Right cardiac atrium (tissue), 5 donors: ENCODE measurements around the gene IL15RA. TPM values are rescaled to one million over a fixed set of nuclear protein-coding genes. Genes with fewer than 3 reads are reported as not detected.

Experiments used
- ATAC-seq, 2 donors: fragments of 200-7000 bp; cut with Tn5 transposase; one replicate each; pipeline versions ENCODE4 v1.8.0 to v1.9.1; 2020; ENCODE audit warnings: moderate library complexity in 2 of 2, mild to moderate bottlenecking in 1 of 2
- DNase-seq, 3 donors: peaks; one replicate each; pipeline ENCODE4 v3.0.0-alpha.2; 2020
- H3K27ac ChIP-seq: one replicate; pipeline ENCODE4 v1.5.1; 2013; ENCODE audit warnings: mild to moderate bottlenecking, low read length, control low read depth, moderate library complexity
- H3K27me3 ChIP-seq: one replicate; pipeline ENCODE4 v1.6.1; 2013; ENCODE audit not compliant: control insufficient read depth, insufficient read depth
- H3K4me1 ChIP-seq: one replicate; pipeline ENCODE4 v1.6.1; 2013; ENCODE audit warnings: low read length; ENCODE audit not compliant: control insufficient read depth, insufficient read depth
- H3K4me3 ChIP-seq: one replicate; pipeline ENCODE4 v1.5.1; 2013; ENCODE audit warnings: low read length, control low read depth
- H3K9me3 ChIP-seq: one replicate; pipeline ENCODE4 v1.6.1; 2013; ENCODE audit warnings: low read length; ENCODE audit not compliant: control insufficient read depth
- WGBS: extraction: QIAGEN DNeasy Blood & Tissue Kit; methylation state at CpG from one replicate; pipeline ENCODE4 v1.1.7; 2013; 5-methylcytosine and 5-hydroxymethylcytosine counted together
- intact Hi-C, 4 donors: fragments of 100-400 bp; cut with DNase I; formaldehyde crosslinking; loops; one replicate each; pipeline versions ENCODE4 v1.11.0 to v1.14.0; 2022 to 2023
- long read RNA-seq, 4 donors: library from polyadenylated mRNA; unstranded; transcript quantifications; one replicate each; pipeline ENCODE4 v2.0.0, GENCODE V29; 2020 to 2021
- polyA plus RNA-seq: library from polyadenylated mRNA; stranded (reverse); fragments of 200-250 nt; gene quantifications from one replicate; pipeline ENCODE4 v1.2.3, GENCODE V29; 2013
- total RNA-seq, 4 donors: library from RNA; stranded (reverse); fragmentation: NEBNext Ultra II Directional; extraction: Animal tissue kit (Norgen Biotek cat#: 25700); gene quantifications; one replicate each; pipeline ENCODE4 v1.2.1, GENCODE V29; 2021
- donor health status: healthy with polysubstance abuse.
- donor health status: DM: no; HTN: yes; CAD: no.
- donor health status: DM: no; HTN: no; CAD: no.
- donor health status: DM: no; HTN: yes; CAD: no; lungs with severe emphysema.
- donor health status: DM: yes; HTN: yes; CAD: no.

Gene IL15RA, protein sequence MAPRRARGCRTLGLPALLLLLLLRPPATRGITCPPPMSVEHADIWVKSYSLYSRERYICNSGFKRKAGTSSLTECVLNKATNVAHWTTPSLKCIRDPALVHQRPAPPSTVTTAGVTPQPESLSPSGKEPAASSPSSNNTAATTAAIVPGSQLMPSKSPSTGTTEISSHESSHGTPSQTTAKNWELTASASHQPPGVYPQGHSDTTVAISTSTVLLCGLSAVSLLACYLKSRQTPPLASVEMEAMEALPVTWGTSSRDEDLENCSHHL
- total RNA-seq (10 to 100 TPM; 11.8 to 19.7 (median 15.8) TPM), polyA plus RNA-seq (13.9 TPM)
- long read RNA-seq, donor 1, transcript IL15RA-204 (7 exons, 1,626 nt) = major isoform, 15 of 33 reads
- long read RNA-seq, donor 1, partial matches to known transcripts = 4 of 33 reads
- long read RNA-seq, donor 1, other reads (novel, unspliced or antisense) = 10 of 33 reads
- long read RNA-seq, donor 2, partial matches to known transcripts = 0 of 9 reads
- long read RNA-seq, donor 2, other reads (novel, unspliced or antisense) = 3 of 9 reads
- long read RNA-seq, donor 3, transcript IL15RA-215 (6 exons, 1,037 nt) = major isoform, 12 of 62 reads
- long read RNA-seq, donor 3, transcript IL15RA-204 (7 exons, 1,626 nt) = minor isoform, 8 of 62 reads
- long read RNA-seq, donor 3, partial matches to known transcripts = 3 of 62 reads
- long read RNA-seq, donor 3, other reads (novel, unspliced or antisense) = 23 of 62 reads
- long read RNA-seq, donor 4, partial matches to known transcripts = 0 of 4 reads
- long read RNA-seq, donor 4, other reads (novel, unspliced or antisense) = 1 of 4 reads

DNA sequence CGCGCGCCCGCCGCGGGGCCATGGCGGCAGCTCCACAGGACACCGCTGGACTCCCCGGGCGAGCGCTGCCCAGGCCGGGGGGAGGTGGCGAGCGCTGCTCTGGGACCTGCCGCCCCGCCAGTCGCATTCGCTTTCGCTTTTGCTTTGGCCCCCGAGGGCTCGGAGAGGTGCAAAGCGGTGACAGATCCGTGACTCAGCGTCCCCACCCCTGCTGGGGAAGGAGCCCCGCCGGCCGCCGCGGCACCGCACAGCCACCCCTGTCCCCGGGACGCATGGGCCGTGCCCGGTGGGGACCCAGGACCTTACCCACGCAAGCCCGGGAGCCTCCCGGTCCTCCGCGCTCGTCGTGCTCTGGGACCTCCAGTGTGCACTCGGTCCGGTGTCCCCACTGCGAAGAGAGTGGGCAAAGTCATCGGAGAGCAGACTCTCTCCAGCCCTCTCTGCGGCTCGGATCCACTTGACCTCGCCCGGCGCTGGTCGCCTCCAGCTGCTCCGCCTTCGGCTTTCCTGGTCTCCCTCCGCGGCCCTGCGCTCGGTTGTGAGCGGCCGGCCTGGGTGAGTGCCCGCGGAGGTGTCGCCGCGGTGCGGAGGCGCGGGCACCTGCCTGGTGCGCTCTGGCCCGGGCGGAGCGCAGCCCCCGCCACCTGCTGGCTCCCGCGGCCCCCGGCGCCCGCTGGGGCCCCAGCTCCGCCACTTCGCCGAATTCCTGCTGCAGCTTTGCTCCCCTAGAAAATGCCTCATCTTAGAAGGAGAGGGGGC is at the start of gene IL15RA:
Gene IL15RA, minus strand, starts transcription at position 73 of the 759 bp plus-strand sequence. Its CDS starts 51 bp downstream, at position 22.
- DNase-seq = peak; percentile 81 to 92 (median 89)
- Histone ChIP-seq H3K9me3 (no peaks in the 10 kb centered on the region), H3K27me3 (no peaks in the 10 kb centered on the region), H3K4me3 (peak within 1 kb of the TSS; percentile 62), H3K27ac (peak within 1 kb of the TSS; percentile 56), H3K4me1 (no peaks in the 10 kb centered on the region)
- intact Hi-C loops = no loop called here
- under 1% methylated on average over 80 of the region's 80 CpGs for WGBS
- peak; percentile 82 to 86 for ATAC-seq

DNA sequence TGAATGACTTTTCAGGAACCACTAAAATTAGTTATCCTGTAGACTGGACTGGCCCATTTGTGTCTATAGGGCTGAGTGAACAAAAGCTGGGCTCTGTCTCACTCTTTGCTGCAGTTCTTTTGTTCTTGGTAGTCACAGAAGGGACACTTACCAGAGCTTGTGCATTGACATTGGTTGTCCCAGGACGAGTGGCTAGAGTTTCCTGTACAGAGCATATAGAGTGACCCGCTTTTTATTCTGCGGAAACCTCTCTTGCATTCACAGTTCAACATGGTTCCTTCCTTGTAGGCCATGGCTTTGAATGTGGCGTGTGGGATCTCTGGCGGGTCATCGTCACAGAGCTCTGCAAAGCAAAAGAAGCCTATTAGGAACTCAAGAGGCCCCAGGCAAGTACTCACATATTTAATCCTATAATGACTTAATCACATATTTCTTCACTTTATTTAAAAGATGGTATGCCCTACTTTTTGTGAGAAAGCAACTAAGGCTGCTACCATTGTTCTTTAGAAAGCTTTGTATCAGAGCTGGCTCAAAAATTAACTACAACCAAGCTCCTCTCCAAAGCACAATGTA is 48.4 kb upstream of the IL15RA start:
- H3K4me3 ChIP-seq = no peak overlapping the region
- DNase-seq (no peak), ATAC-seq (no peak)
- no peak overlapping the region for H3K27ac ChIP-seq
- H3K27me3 ChIP-seq = peaks cover 2% of the 10 kb centered on the region
- no peaks in the 10 kb centered on the region for H3K4me1 ChIP-seq
- WGBS = 93% methylated on average over 6 of the region's 6 CpGs
- intact Hi-C loops = no loop called here
- no peaks in the 10 kb centered on the region for H3K9me3 ChIP-seq

DNA sequence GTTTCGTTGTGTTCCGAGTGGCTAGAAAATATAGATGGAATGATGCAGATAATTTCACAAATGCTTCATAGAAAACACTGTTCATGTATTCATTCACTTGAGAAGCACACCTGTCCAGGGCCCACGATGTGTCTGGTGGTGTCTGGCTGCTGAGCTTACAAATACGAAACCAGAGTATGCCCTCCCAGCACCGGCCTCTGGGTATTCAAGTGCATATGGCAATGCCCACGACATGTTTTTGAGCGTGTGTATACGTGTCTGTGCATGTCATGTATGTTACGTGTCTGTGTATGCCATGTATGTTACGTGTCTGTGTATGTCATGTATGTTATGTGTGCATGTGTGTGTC is 47.0 kb upstream of the IL15RA start:
- ATAC-seq = no peak
- Histone ChIP-seq H3K27me3 (peaks cover 2% of the 10 kb centered on the region), H3K4me3 (no peak overlapping the region), H3K9me3 (no peaks in the 10 kb centered on the region), H3K27ac (no peak overlapping the region), H3K4me1 (no peaks in the 10 kb centered on the region)
- DNase-seq = no peak
- intact Hi-C loops = no loop called here
- WGBS = 90% methylated on average over 10 of the region's 10 CpGs

- no peak overlapping the region for H3K27ac ChIP-seq
- DNase-seq = no peak
Measured at GRCh38 chr10:6023661-6024333, 46.5 kb upstream of the IL15RA start.

GRCh38 chr10:6022660-6023059 is 45.3 kb upstream of the IL15RA start:
- 44% methylated on average over 3 of the region's 3 CpGs for WGBS
- ATAC-seq (peak in 1 of 2 donors; percentile 39), DNase-seq (no peak)
- H3K4me1 ChIP-seq = no peaks in the 10 kb centered on the region
- no peak overlapping the region for H3K4me3 ChIP-seq
- intact Hi-C loops = no loop called here
- H3K9me3 ChIP-seq = no peaks in the 10 kb centered on the region
- peak overlapping the region; percentile 56 for H3K27ac ChIP-seq
- H3K27me3 ChIP-seq = peaks cover 2% of the 10 kb centered on the region

More at GRCh38 chr10:6023661-6024333, 46.5 kb upstream of the IL15RA start:
- intact Hi-C loops = no loop called here
- Histone ChIP-seq H3K4me1 (no peaks in the 10 kb centered on the region), H3K4me3 (no peak overlapping the region), H3K27me3 (peaks cover 2% of the 10 kb centered on the region), H3K9me3 (no peaks in the 10 kb centered on the region)
- WGBS = 70% methylated on average over 12 of the region's 12 CpGs
- ATAC-seq = no peak

- H3K27ac ChIP-seq = no peak overlapping the region
- 81% methylated on average over 9 of the region's 9 CpGs for WGBS
- peak in 1 of 3 donors; percentile 59 for DNase-seq
- intact Hi-C loops = no loop called here
- H3K27me3 ChIP-seq = no peaks in the 10 kb centered on the region
- no peaks in the 10 kb centered on the region for H3K9me3 ChIP-seq
- no peaks in the 10 kb centered on the region for H3K4me1 ChIP-seq
- H3K4me3 ChIP-seq = no peak overlapping the region
- no peak for ATAC-seq
Measured at GRCh38 chr10:6020826-6021225, 43.5 kb upstream of the IL15RA start.

GRCh38 chr10:6019796-6020195 is 42.5 kb upstream of the IL15RA start:
- Histone ChIP-seq H3K4me1 (no peaks in the 10 kb centered on the region), H3K27me3 (no peaks in the 10 kb centered on the region), H3K9me3 (no peaks in the 10 kb centered on the region), H3K4me3 (no peak overlapping the region), H3K27ac (no peak overlapping the region)
- no peak for ATAC-seq
- 89% methylated on average over 12 of the region's 12 CpGs for WGBS
- intact Hi-C loops = loop anchor here in 3 of 4 donors (5.0 to 10.0 kb wide), 3 partner anchors 58 to 75 kb away; partner anchors contain the start of gene RBM17 (in 1 of the 3)
- DNase-seq = no peak

DNA sequence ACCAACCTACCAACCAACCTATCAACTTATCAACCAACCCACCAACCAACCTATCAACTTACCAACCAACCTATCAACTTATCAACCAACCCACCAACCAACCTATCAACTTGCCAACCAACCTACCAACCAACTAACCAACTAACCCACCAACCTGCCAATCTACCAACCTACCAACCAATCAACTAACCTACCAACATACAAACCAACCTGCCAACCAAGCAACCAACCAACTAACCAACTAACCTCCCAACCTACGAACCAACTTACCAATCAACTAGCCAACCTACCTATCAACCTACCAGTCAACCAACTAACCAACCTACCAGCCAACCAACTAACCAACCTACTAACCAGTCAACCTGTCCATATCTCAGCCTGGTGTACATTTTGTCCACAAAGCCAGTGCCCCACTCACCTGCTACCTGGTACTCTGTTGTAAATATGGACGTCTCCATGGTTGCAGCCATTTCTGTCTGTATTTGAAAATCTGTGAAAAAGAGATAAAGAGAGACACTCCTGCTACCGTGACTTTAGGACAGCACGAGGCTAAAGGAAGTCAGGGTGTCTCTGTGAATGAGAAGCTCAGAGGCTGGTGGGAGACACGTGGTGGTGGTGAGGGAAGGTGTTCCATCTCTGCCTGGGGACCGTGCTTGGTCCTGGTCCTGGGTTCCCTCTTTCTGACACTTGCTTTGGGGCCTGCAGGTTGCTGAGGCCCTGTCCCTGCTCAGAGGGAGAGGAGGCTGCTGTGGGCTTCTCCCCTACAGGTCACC is 41.9 kb upstream of the IL15RA start:
- WGBS = 91% methylated on average over 6 of the region's 6 CpGs
- no peak for DNase-seq
- intact Hi-C loops = loop anchor here in 3 of 4 donors (5.0 to 10.0 kb wide), 3 partner anchors 58 to 74 kb away; partner anchors contain the start of gene RBM17 (in 1 of the 3)
- peak overlapping the region; percentile 32 for H3K27ac ChIP-seq
- no peak for ATAC-seq
- H3K4me3 ChIP-seq = no peak overlapping the region
- H3K27me3 ChIP-seq = no peaks in the 10 kb centered on the region
- H3K9me3 ChIP-seq = no peaks in the 10 kb centered on the region
- no peaks in the 10 kb centered on the region for H3K4me1 ChIP-seq

DNA sequence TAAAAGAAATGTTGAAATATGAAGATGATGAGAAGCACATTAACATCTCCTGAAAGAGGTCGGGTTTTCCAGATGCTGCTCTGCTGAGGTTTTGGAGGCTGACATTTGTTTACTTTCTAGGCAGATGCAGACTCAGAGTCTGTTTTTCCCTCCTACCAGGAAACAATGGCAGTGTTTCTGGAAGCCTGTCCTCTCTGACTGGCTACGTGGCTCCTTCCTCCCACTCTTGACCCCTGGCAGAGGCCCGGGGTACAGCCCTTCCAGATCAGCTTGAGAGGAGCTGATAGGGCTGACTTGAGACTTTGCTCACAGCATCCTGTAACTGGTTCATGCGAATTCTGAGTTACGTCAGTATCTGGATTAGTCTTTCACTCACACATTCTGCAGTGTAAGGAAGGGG is 41.1 kb upstream of the IL15RA start:
- Histone ChIP-seq H3K27me3 (no peaks in the 10 kb centered on the region), H3K9me3 (no peaks in the 10 kb centered on the region), H3K4me1 (no peaks in the 10 kb centered on the region), H3K4me3 (no peak overlapping the region), H3K27ac (peak overlapping the region; percentile 32)
- peak; percentile 82 to 91 (median 85) for DNase-seq
- intact Hi-C loops = loop anchor here in 3 of 4 donors (5.0 to 10.0 kb wide), 3 partner anchors 59 to 74 kb away; partner anchors contain the start of gene RBM17 (in 1 of the 3)
- WGBS = 45% methylated on average over 5 of the region's 5 CpGs
- peak; percentile 93 to 96 for ATAC-seq
